HCEC 1CT (cell line): ENCODE results near the gene C1R.
A peak's percentile ranks its signal among the peaks of the same experiment; 100 is the strongest.

ENCODE experiments used
- DNase-seq: peaks from one replicate; pipeline ENCODE4 v3.0.0-alpha.2; 2017

C1R gene

GRCh38 chr12:7092229-7092985 is at the start of gene C1R:
TSS of gene C1R (minus strand) at chr12:7092445. CDS start at chr12:7092388, 57 bp downstream.
- DNase-seq, result peak; percentile 73

DNA sequence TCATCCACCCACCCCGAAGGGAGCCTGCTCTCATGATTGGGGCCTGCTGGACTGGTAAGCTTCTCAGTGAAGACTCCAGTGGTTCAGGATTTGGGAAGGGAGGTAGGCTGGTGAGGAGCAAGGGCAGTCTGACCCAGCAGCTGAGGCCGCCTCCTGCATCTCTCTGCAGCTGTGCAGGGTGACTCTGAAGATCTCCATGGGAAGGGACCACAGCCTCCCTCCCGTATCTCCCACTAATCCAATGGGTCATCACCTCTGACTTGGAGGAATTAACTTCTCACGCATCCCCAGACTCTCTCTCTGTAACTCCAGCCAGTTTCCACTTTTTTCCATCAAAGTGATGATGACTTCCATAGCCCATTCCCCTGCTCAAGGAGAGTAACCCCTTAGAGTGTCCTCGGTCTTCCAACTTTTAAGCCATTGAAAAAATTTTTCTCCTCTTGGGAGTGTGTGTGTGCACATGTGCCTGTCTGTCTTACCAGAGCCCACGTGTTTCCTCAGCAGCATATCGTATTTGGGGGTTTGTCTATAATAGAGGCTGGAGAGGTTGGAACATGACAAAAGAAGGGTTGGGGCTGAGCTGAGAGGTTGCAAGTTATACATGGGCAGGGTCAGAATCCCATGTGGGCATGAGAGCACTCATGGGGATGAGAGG is 49.2 kb upstream of the C1R start:
- DNase-seq, result no peak

GRCh38 chr12:7139200-7139599 is 47.0 kb upstream of the C1R start:
- DNase-seq, result no peak

GRCh38 chr12:7137908-7138307 is 45.7 kb upstream of the C1R start:
- DNase-seq, result no peak

DNA sequence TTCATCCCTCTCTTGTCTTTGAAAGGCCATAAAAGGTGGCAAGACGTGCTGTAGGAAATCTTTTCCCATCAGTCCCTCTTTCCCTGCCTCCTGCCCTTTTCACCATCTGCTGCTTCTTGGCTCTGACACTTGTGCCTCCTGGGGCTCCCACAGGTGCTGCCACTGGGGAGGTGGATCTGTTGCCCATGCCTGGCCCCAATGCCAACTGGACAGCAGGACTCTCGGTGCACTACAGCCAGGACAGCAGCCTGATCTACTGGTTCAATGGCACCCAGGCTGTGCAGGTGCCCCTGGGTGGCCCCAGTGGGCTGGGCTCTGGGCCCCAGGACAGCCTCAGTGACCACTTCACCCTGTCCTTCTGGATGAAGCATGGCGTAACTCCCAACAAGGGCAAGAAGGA is 44.4 kb upstream of the C1R start:
- no peak for DNase-seq

DNA sequence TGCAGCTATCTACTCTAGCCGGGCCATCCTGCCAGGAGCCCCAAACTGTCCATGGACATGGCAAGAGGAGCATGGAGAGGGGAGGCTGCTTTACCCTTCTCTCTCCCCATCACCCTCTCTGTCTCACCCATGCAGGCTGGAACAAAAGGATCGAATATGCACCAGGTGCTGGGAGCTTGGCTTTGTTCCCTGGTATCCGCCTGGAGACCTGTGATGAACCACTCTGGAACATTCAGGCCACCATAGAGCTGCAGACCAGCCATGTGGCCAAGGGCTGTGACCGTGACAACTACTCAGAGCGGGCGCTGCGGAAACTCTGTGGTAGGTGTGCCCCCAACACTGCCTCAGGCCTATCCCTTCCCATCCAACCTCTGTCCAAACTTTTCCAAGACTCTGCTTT is 43.8 kb upstream of the C1R start:
- DNase-seq, result no peak

GRCh38 chr12:7134396-7135166 is 42.3 kb upstream of the C1R start:
- no peak for DNase-seq

DNA sequence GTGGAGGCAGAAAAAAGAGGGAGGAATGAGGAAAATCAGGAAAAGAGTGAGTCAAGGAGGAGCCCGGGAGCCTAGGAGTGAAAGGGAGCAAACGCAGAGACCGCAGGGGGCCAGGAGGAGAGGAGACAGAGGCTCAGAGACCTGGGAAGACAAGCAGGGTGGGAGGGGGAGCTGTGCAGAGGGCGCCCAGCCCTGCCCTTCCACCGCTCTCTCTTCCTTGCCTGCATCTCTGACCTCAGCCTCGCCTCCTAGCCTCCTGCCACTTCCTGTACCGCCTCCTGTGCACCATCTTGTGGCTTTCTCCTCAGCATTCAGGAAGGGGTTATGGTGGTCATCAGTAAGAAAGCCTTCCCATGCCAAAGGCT is 39.2 kb upstream of the C1R start:
- DNase-seq, result no peak

DNA sequence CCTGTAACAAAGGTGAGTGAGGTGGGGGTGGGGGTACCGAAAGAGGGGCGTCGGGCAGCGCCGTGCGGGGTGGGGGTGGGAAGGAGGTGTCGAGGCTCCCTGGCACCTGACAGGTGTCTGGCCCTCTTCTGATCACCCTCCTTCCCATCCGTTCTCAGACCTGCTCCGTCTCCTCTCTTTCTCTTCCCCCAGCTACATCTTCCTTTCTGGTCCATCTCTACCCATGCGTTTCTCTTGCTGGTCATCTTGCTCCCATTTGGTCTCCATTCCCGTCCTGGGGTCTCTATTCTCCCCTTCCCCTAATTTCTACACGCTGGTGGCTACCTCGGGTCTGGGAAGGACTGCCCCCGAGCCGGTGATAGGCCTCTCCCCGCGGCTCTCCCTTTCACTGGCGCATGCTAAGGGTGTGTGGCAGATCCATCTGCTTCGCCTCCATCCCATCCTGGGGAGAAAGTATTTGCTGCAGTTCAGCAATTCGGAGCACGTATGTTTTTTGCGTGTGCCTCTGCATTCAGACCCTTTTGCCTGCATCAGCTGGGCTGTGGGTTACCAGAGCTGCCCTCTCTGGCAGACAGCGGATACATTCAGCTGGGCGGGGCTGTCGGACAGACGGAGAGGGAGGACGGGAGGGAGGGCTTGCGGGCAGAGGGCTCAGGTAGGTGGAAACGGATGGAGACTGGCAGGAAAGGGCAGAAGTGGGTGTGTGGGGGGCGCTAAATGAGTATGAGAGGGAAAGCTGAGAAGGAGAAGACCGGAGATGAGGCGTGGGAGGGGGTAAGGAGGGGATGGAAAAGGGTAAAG is 38.7 kb upstream of the C1R start:
- peak; percentile 10 for DNase-seq

DNA sequence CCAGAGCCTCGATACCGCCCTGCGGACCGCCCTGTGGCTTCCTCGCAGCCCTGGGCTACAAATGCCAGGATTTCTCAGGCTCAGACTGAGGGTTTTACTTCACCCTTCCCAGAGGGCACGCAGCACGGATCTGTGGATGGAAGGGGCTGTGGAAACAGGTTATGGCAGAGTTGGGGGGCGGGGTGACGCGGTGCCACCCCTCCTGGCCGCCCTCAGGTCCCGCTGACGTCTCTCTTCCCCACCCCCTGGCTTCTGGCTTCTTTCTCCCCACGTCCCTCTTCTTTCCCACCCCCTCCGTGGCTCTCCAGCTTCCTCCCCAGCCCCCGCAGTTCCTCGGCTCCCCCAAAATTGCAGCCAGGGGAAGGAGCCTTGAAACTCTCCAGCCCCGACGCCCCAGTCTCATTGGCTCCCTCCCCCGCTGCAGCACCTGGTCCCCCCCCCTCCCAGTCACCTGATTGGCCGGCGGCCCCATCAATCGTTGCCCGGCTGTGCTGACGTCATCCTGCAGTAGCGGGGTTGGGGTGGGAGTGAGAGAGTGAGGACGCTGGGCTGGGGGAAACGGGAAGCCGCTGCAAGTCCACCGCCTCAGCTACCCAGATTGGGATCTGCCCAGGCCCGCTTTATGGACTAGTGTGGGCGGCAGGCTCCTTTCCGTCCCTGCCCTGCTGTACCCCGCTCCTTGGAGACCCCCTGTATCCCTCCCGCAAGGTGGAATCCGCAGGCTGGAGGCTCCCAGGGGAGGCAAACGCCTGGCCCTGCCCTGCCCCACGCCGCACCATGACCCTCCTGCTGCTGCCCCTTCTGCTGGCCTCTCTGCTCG is 37.8 kb upstream of the C1R start, which contains the start of gene CLSTN3:
Gene CLSTN3, plus strand, starts transcription at position 500 of the 820 bp plus-strand sequence. Its CDS starts 278 bp downstream, at position 778.
- peak; percentile 64 for DNase-seq

DNA sequence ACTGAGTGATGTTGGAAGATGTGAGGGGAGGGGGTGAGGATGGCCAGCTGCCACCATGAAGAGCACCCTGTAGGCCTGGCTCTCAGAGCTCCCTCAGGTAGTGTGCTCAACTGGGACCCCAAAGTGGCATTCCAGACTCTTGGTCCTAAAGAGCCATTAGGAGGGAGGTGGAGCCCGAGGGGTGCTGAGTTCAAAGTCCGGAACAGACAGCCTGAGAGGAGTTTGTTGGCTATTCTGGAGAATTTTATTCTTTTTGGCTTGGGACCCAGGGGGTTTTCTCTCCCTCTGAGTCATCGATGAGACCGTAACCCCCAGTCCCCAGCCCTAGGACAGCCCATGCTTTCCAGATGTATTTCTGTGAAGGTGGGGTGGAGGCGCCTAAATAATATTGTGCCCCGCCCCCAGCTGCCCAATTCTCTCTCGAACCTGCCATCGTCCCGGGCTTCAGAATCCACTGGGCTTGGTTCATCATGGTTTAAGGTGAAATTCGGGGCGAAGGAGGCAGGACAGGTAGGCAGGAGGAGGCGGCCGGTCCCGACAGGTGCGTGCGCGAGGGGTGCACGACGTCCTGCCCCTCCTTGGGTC is 37.1 kb upstream of the C1R start:
- DNase-seq, result no peak

DNA sequence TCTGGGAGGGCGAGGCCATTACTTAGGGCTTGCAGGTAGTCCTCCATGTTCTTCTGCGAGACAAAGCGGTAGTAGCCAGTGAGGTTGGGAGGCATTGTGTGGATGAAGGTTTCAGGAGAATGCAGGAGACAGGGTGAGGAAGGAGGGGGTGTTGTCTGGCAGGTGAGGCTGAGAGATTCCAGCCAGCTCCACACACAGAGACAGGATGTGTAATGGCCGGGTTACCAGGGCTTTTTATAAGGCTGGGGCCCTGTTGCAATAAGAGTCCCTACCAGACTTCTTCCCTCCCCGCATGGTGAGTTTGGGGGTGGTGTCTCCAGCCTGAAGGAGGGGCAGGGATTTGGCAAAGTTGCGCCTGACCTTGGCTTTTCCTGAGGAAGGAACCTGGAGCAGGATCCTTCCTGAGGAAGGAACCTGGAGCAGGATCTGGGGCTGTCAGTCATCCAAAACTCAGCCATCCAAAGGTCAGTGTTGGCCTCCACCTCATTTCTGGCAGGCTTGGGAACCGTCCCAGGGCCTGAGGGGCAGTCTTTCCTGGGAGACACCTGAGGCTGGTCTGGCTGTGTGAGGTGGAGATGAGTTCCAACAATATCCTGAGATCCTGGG is 36.5 kb upstream of the C1R start, which contains the start of gene RBP5:
Gene RBP5, minus strand, starts transcription at position 209 of the 606 bp plus-strand sequence. Its CDS starts 114 bp downstream, at position 95.
- no peak for DNase-seq

DNA sequence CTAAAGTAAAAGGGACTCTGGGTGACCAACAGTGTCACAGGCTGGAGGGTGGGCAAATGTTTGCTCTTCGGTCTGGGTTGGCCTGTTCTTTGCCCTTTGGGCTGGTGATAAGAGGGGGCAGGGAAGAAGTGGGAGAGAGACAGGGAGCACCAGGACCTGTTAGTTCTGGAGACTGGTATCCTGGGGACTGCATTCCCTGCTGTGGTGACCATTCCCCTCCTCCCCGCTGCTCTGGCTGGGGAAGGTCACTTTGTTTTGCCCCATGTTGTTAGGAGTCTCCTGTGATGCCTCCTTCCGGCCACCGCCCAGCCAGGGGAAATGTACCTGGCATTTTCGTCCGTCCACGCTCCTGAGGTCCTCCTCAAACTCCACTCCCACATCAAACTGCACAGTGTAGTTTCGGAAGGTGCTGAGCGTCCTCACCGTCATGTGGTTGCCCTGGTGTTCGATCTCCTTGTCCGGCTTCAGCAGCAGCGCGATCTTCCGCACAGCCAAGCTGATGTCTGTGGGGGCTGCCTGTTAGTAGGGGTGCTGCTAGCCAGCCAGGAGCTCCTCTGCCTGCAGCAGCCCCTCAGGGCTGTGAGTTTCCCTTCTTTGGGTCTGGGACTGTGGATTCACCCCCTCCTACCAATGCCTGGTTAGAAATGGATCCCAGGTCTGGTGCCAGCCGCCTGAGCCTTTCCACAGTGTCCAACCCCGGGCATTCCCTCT is 35.8 kb upstream of the C1R start:
- no peak for DNase-seq

GRCh38 chr12:7125632-7126227 is 33.5 kb upstream of the C1R start:
- no peak for DNase-seq

- DNase-seq, result no peak
Observed at GRCh38 chr12:7123806-7124522, 31.7 kb upstream of the C1R start.

DNA sequence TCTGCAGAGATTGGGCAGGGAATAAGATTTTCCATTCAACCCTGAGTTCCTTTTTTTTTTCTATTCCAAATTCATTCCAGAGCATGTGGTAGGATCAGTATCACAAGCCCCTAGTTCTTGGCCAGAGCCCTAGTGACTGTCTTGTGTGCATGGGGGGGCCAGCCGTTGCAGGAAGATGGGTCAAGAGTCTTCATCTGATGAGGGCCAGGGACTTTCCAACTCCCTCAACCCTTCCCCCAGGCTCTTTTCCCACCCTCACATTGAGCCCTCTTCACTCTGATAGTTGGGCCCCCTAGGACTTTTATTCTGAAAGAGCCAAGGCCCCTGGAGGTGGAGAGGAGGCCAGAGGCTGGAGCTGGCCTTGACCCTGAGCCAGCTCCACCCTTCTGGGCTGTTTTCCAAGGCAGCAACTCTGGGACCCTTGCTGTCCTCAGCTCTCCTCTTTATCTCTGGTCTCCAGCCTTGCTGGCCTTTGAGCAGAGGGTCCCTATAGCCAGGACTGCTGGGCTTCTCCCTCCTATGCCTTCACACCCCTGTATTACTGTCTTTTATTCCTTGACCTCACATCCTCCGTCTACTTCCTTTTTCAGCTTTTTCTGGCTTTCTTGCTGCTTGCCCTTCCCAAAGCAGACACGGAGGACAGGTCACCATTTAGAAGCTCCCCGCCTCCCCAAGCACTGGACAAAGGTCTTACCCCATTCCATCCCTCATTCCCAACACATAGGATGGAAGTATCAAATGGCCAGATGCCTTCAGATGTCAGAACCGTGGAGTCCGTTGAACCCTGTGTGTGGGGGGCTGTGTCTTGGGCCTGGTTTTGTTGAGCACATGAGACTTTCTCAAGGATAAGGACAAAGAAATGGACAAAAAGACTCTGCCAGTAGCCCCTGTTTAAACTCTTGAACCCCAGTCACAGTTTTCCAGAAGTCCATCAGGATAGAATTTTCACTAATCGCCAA is 30.8 kb upstream of the C1R start:
- DNase-seq, result no peak

- DNase-seq, result no peak
Observed at GRCh38 chr12:7121324-7121723, 29.1 kb upstream of the C1R start.

GRCh38 chr12:7120166-7120565 is 27.9 kb upstream of the C1R start:
- DNase-seq, result no peak
